Endothelial cell of hepatic sinusoid (primary cell): ENCODE data around the gene PLPPR3.
"Not testable (repeated sequence)": the region's sequence is repeated elsewhere in the genome, so short reads cannot be mapped to it uniquely, and the experiment has no call there.

Source experiments
- in situ Hi-C: cut with HindIII; loops from 2 replicates; pipeline ENCODE4 v1.10.0; 2017; ENCODE audit warnings: low sequenced_read_pairs

Gene PLPPR3

GRCh38 chr19:831407-832369 is 9.9 kb upstream of the PLPPR3 start:
- in situ Hi-C loops = no loop called here

DNA sequence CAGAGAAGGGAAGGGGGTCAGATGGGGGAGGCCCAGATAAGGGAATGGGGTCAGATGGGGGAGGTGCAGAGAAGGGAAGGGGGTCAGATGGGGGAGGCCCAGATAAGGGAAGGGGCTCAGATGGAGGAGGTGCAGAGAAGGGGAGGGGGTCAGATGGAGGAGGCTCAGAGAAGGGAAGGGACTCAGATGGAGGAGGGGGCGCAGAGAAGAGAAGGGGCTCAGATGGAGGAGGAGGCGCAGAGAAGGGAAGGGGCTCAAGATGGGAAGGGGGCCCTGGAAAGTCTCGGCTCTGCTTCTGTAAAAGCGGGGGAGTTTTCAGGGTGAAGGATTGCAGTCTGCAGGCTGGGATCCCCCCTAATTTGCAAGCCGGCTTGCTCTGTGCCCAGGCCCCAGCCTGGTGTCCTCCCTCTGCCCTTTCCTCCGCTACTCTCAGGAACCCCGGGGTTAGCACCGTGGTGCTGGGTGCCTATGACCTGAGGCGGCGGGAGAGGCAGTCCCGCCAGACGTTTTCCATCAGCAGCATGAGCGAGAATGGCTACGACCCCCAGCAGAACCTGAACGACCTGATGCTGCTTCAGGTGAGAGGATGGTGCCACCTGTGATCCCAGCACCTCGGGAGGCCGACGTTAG is 7.5 kb upstream of the PLPPR3 start:
- in situ Hi-C loops = no loop called here

GRCh38 chr19:827710-828321 is 6.1 kb upstream of the PLPPR3 start, which contains the start of gene AZU1:
TSS of gene AZU1 (plus strand) at chr19:827837. CDS start at chr19:827847, 10 bp downstream.
- in situ Hi-C loops = no loop called here

DNA sequence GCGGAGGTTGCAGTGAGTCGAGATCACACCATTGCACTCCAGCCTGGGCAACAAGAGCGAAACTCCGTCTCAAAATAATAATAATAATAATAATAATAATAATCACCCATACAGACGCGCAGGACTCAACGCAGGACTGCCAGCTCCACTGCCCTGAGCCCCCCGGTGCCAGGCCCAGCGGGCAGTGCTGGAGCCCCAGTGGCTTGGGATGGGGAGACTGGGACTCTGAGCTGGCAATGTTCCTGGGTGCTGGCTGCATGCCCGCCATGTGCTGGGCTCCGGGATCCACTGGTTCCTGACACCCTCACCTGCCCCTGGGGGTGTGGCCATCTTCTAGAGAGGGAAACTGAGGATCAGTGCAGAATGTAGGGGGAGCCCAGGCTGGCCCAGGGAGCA is 5.6 kb upstream of the PLPPR3 start:
- in situ Hi-C loops = no loop called here

GRCh38 chr19:825897-826644 is 4.3 kb upstream of the PLPPR3 start:
- in situ Hi-C loops = no loop called here

GRCh38 chr19:824885-825284 is 3.1 kb upstream of the PLPPR3 start:
- in situ Hi-C loops = no loop called here

DNA sequence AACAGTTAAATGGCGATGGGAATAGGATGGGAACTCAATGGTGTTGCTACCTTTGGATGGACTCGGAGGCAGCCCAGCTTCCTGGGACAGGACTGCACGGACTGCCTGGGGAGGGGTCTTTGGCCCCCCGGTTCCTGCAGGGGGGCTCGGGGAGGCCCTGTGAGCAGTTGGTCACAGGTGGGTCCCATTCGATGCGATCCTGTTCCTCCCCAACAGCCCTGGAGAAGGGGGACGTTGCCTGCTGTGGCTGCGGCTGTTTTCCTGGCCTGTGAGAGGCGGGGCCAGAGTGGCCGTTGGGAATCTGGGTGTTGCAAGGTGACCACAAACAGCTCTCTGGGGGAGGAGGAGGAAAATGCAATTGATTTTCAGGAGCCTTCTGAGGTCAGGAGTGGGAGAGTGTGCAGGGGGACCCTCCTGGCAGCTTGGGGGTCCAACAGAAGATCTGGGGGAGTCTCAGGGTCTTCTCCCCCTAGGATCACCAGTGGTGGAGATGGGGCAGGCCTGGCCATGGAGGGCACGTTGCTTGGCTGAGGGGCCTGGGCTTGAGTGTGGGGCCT is 1.9 kb upstream of the PLPPR3 start:
- in situ Hi-C loops = no loop called here

- in situ Hi-C loops = no loop called here
Observed at GRCh38 chr19:821231-821824, 427 bp downstream of the PLPPR3 start.

DNA sequence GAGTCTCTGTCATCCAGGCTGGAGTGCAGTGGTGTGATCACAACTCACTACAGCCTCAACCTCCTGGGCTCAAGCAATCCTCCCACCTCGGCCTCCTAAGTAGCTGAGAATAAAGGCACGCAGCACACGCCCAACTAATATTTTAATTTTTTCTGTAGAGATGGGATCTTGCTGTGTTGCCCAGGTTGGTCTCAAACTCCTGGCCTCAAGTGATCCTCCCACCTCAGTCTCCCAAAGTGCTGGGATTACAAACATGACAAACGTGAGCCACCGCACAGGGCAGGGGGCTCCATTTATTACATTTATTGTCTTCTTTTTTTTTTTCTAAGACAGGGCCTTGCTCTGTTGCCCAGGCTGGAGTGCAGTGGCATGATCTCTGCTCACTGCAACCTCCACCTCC is 1.5 kb downstream of the PLPPR3 start:
- in situ Hi-C loops = not testable (repeated sequence)

GRCh38 chr19:816500-816857 is 5.3 kb downstream of the PLPPR3 start:
- in situ Hi-C loops = no loop called here

DNA sequence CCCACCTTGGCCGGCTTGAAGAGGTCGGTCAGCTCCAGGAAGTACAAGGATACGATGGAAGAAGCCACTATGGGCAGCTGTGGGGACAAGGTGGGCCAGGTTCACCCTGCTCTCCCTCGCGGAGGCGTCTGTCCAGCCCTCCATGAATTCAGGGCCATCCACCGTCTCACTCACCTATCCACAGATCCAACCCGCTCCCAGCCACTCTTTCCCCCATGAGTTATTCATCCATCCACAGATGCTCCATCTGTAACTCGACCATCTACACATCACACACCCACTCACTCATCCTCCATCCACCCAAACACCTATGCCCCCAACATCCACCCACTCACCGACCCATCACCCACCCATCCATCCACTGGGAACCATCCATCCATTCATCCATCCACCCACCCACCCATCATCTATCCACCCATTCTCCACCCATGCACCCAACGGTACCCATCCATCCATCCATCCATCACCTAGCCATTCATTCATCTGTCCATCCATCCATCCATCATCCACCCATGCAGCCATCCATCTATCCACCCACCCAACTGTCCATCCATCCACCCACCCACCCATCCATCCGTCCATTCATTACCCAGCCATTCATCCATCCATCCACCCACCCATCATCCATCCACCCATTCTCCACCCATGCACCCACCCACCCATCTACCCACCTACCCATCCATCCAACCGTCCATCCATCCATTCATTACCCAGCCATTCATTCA is 5.8 kb downstream of the PLPPR3 start:
- in situ Hi-C loops = no loop called here

DNA sequence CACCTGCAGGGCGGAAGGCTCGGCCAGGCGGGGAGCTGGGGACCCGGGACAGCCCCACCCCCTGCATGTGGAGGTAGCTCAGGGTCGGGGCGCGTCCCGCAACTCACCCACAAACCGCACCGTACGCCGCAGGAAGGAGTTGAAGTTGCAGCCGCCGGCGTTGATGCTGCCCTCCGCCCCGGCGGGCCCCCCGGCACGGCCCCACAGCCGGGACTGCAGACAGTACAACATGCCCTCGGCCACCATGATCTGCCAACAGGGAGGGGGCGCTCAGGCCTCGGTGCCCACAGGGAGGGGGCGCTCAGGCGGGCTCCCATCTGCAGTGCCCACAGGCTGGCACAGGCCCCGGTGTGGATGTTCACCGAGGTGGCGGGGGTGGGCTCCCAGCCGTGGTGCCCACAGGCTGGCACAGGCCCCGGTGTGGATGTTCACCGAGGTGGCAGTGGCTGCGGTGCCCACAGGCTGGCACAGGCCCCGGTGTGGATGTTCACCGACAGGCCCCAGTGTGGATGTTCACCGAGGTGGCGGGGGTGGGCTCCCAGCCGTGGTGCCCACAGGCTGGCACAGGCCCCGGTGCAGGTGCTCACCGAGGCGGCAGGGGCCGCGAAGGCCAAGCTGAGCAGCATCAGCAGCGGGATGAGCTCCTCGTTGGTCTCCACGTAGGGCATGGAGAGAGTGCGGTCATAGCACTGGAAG is 6.5 kb downstream of the PLPPR3 start:
- in situ Hi-C loops = no loop called here

GRCh38 chr19:814152-815078 is 7.3 kb downstream of the PLPPR3 start:
- in situ Hi-C loops = no loop called here

GRCh38 chr19:813219-814151 is 8.3 kb downstream of the PLPPR3 start:
- in situ Hi-C loops = no loop called here

DNA sequence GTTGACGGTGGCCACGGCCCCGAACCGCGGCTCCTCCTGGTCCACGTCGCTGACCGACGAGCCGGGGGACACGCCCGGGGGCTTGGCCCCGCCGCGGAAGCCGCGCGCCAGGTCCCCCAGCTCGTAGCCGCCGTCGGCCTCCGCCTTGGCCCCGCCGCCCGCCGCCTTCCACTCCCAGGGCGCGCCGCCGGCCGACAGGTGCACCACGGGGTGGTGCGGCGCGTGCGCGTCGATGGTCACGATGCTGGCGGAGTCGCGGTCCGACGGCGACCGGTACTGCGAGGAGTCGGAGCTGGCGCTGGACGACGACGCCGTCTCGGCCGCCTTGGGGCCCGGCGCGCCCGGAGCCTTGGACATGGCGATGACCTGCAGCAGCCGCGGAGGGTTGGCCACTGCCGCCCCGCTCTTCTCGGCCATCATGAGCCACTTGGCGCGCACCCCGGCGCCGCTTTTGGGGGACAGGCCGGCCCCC is 9.0 kb downstream of the PLPPR3 start:
- in situ Hi-C loops = no loop called here

GRCh38 chr19:812049-812746 is 9.6 kb downstream of the PLPPR3 start:
- in situ Hi-C loops = no loop called here
